HepG2 (cell line): ENCODE data around the gene RAB3A. TPM values are rescaled to one million over a fixed set of nuclear protein-coding genes. Genes with fewer than 3 reads are reported as not detected.
A peak's percentile ranks its signal among the peaks of the same experiment; 100 is the strongest.

Experiments
- ASH2L ChIP-seq: fragments of 300-600, 200-600 bp; sonication (generic); IDR thresholded peaks from 2 replicates; pipeline ENCODE4 v1.7.0; 2017; ENCODE audit warnings: low read depth, mild to moderate bottlenecking, moderate library complexity, mixed read lengths, low read length; ENCODE audit not compliant: insufficient read length
- CREB1 ChIP-seq, 2 experiments: fragments of 450-650 bp in 1 of 2; IDR thresholded peaks; 2 replicates each; pipeline ENCODE4 v1.6.1; 2016 to 2017; ENCODE audit warnings: control low read depth in 1 of 2, mild to moderate bottlenecking in 1 of 2, missing compliant biosample characterization in 1 of 2, missing genetic modification characterization in 1 of 2
- GATAD1 ChIP-seq: IDR thresholded peaks from 2 replicates; pipeline ENCODE4 v1.6.1; 2016; ENCODE audit warnings: missing genetic modification reagents, missing compliant biosample characterization
- HDAC1 ChIP-seq: sonication (generic); formaldehyde crosslinking; IDR thresholded peaks from 2 replicates; pipeline ENCODE4 v1.5.1; 2020; ENCODE audit warnings: mild to moderate bottlenecking, missing genetic modification reagents
- KDM1A ChIP-seq: IDR thresholded peaks from 2 replicates; pipeline ENCODE4 v1.6.1; 2016; ENCODE audit warnings: missing compliant biosample characterization
- KDM2A ChIP-seq: sonication (generic); formaldehyde crosslinking; IDR thresholded peaks from 2 replicates; pipeline ENCODE4 v1.4.0; 2020; ENCODE audit warnings: low read depth, missing genetic modification reagents, borderline replicate concordance
- MEF2D ChIP-seq: sonication (generic); formaldehyde crosslinking; IDR thresholded peaks from 2 replicates; pipeline ENCODE4 v1.5.1; 2020; ENCODE audit warnings: mild to moderate bottlenecking, missing genetic modification reagents
- MYC ChIP-seq: sonication (generic); formaldehyde crosslinking; IDR thresholded peaks from 2 replicates; pipeline ENCODE4 v1.9.0; 2021; ENCODE audit warnings: missing genetic modification reagents, borderline replicate concordance
- NR2C2 ChIP-seq: sonication (generic); formaldehyde crosslinking; IDR thresholded peaks from 2 replicates; pipeline ENCODE4 v1.4.0; 2020; ENCODE audit warnings: missing genetic modification reagents, mild to moderate bottlenecking, moderate library complexity, borderline replicate concordance
- NR2F6 ChIP-seq, 2 experiments: IDR thresholded peaks; 2 replicates each; pipeline ENCODE4 v1.6.1; 2016; ENCODE audit warnings: antibody characterized with exemption in 1 of 2, mild to moderate bottlenecking in 1 of 2
- REPIN1 ChIP-seq: sonication (generic); formaldehyde crosslinking; IDR thresholded peaks from 2 replicates; pipeline ENCODE4 v1.8.0; 2022; ENCODE audit warnings: missing genetic modification reagents, low read depth, mild to moderate bottlenecking, borderline replicate concordance
- SIX4 ChIP-seq: sonication (generic); formaldehyde crosslinking; IDR thresholded peaks from 2 replicates; pipeline ENCODE4 v1.4.0; 2020; ENCODE audit warnings: missing genetic modification reagents
- SSRP1 ChIP-seq: IDR thresholded peaks from 2 replicates; pipeline ENCODE4 v1.6.1; 2016; ENCODE audit warnings: control low read depth
- YEATS4 ChIP-seq: sonication (generic); formaldehyde crosslinking; IDR thresholded peaks from 2 replicates; pipeline ENCODE4 v1.4.0; 2020; ENCODE audit warnings: missing genetic modification reagents, borderline replicate concordance
- ZNF143 ChIP-seq: sonication (generic); formaldehyde crosslinking; IDR thresholded peaks from 2 replicates; pipeline ENCODE4 v1.4.0; 2020; ENCODE audit warnings: missing genetic modification reagents
- ZNF263 ChIP-seq: sonication (generic); formaldehyde crosslinking; IDR thresholded peaks from 2 replicates; pipeline ENCODE4 v1.4.0; 2020; ENCODE audit warnings: missing genetic modification reagents
- ZNF337 ChIP-seq: sonication (generic); formaldehyde crosslinking; IDR thresholded peaks from 2 replicates; pipeline ENCODE4 v1.5.1; 2020; ENCODE audit warnings: missing genetic modification reagents, low read depth, mild to moderate bottlenecking, borderline replicate concordance
- ZNF598 ChIP-seq: sonication (generic); formaldehyde crosslinking; IDR thresholded peaks from 2 replicates; pipeline ENCODE4 v1.5.1; 2020; ENCODE audit warnings: mild to moderate bottlenecking, missing genetic modification reagents, borderline replicate concordance
- ZNF703 ChIP-seq: sonication (generic); formaldehyde crosslinking; IDR thresholded peaks from 2 replicates; pipeline ENCODE4 v1.5.1; 2020; ENCODE audit warnings: missing genetic modification reagents, mild to moderate bottlenecking, moderate library complexity, borderline replicate concordance
- ZSCAN21 ChIP-seq: sonication (generic); formaldehyde crosslinking; IDR thresholded peaks from 2 replicates; pipeline ENCODE4 v1.8.0; 2022; ENCODE audit warnings: mild to moderate bottlenecking, missing genetic modification reagents, moderate library complexity, borderline replicate concordance
- polyA plus RNA-seq, 8 experiments: library from polyadenylated mRNA; depleted of rRNA in 3 of 8; stranded (reverse) in 7 of 8; unstranded in 1 of 8; fragments of >200 nt; fragmentation: Illumina TruSeq in 4 of 8; extraction: Trizol in 4 of 8; gene quantifications; 2 replicates each; pipeline versions ENCODE4 v1.2.1 to v1.2.3, GENCODE V29; 2011 to 2016; ENCODE audit warnings: low read depth in 4 of 8, missing spikeins in 1 of 8, mixed read lengths in 1 of 8; ENCODE audit not compliant: insufficient read depth in 1 of 8
- total RNA-seq, 5 experiments: library from RNA; depleted of rRNA; stranded (reverse); fragments of >200 nt; fragmentation: Illumina TruSeq; extraction: Trizol; gene quantifications; 2 replicates each; pipeline ENCODE4 v1.2.3, GENCODE V29; 2016; ENCODE audit warnings: low read depth in 1 of 5
- TF ChIP-seq, protein P1 (sequence below): sonication (generic); formaldehyde crosslinking; IDR thresholded peaks from 2 replicates; pipeline ENCODE4 v1.4.0; 2020; ENCODE audit warnings: missing genetic modification reagents
- TF ChIP-seq, protein P2 (sequence below): sonication (generic); formaldehyde crosslinking; IDR thresholded peaks from 2 replicates; pipeline ENCODE4 v1.8.1; 2023; ENCODE audit warnings: missing genetic modification reagents, inconsistent platforms, borderline replicate concordance

The RAB3A gene
- total and polyA plus RNA-seq, 2 of the 13 experiments (the other 11 are each of a cell fraction or from before 2014, with no cell fraction given), result 0.58 to 0.98 TPM

DNA sequence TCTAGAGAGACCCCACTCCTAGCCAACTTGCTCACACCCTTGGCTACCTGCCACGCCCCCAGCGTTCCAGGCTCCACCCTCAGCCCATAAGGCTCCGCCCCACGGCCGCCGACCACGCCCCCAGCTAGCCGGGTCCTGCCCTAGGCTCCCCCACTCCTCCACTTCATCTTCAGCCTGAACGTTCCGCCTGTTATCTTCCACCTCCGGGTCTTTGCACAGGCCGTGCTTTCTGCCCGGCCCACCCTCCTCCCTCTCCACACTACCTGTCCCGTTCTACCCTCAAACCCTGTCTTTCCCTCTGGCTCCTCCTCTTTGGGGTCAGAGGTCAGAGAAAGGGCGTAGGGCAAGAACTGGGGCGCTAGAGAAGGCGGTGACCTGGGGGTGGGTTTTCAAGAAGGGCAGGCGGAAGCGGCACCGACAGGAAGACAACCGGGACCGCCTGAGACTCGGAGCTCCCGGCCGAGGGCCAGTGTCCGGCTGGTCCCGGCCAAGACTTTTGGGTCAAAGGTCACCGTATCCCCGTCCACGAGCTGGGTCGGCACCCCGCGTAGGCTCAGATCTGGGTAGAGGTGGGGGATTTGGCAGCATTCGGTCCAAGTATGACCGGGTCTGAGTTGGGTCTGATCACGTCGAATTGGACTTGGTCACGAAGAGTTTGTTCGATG, 20.1 kb upstream of the RAB3A start (continued):
- TF ChIP-seq MEF2D (CRISPR knock-in tag) (peak; percentile 87), ZNF337 (0 out of 2 replicates have a peak, but pooled peaks have one; percentile 25), MYC (CRISPR knock-in tag) (no peak), ZNF143 (CRISPR knock-in tag) (no peak), KDM2A (CRISPR knock-in tag) (peak; percentile 30; the same call in 1 of the 2 replicates), KDM1A (peak; percentile 30; the same call in 1 of the 2 replicates), REPIN1 (0 out of 2 replicates have a peak, but pooled peaks have one; percentile 72), SIX4 (CRISPR knock-in tag) (peak; percentile 14; the same call in 1 of the 2 replicates), ZNF263 (CRISPR knock-in tag) (peak; percentile 68), ASH2L (peak; percentile 59), HDAC1 (CRISPR knock-in tag) (peak; percentile 64), ZSCAN21 (CRISPR knock-in tag) (peak; percentile 42; the same call in 1 of the 2 replicates), NR2F6 (IDR thresholded peaks at IDR 0.05) (peak; percentile 96), NR2F6 (CRISPR knock-in tag; IDR thresholded peaks at IDR 0.05) (peak; percentile 88), YEATS4 (CRISPR knock-in tag) (peak; percentile 67; the same call in 1 of the 2 replicates), ZNF598 (peak; percentile 88; the same call in 1 of the 2 replicates), SSRP1 (CRISPR knock-in tag) (0 out of 2 replicates have a peak, but pooled peaks have one; percentile 54), NR2C2 (peak; percentile 98), CREB1 (IDR thresholded peaks at IDR 0.05) (no peak), CREB1 (CRISPR knock-in tag; IDR thresholded peaks at IDR 0.05) (no peak; the same call in 1 of the 2 replicates), GATAD1 (CRISPR knock-in tag) (peak; percentile 68; the same call in 1 of the 2 replicates), ZNF703 (CRISPR knock-in tag) (no peak)
- TF ChIP-seq, protein P1, sequence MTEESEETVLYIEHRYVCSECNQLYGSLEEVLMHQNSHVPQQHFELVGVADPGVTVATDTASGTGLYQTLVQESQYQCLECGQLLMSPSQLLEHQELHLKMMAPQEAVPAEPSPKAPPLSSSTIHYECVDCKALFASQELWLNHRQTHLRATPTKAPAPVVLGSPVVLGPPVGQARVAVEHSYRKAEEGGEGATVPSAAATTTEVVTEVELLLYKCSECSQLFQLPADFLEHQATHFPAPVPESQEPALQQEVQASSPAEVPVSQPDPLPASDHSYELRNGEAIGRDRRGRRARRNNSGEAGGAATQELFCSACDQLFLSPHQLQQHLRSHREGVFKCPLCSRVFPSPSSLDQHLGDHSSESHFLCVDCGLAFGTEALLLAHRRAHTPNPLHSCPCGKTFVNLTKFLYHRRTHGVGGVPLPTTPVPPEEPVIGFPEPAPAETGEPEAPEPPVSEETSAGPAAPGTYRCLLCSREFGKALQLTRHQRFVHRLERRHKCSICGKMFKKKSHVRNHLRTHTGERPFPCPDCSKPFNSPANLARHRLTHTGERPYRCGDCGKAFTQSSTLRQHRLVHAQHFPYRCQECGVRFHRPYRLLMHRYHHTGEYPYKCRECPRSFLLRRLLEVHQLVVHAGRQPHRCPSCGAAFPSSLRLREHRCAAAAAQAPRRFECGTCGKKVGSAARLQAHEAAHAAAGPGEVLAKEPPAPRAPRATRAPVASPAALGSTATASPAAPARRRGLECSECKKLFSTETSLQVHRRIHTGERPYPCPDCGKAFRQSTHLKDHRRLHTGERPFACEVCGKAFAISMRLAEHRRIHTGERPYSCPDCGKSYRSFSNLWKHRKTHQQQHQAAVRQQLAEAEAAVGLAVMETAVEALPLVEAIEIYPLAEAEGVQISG (CRISPR knock-in tag), result peak; percentile 48
- TF ChIP-seq, protein P2, sequence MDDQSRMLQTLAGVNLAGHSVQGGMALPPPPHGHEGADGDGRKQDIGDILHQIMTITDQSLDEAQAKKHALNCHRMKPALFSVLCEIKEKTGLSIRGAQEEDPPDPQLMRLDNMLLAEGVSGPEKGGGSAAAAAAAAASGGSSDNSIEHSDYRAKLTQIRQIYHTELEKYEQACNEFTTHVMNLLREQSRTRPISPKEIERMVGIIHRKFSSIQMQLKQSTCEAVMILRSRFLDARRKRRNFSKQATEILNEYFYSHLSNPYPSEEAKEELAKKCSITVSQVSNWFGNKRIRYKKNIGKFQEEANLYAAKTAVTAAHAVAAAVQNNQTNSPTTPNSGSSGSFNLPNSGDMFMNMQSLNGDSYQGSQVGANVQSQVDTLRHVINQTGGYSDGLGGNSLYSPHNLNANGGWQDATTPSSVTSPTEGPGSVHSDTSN (CRISPR knock-in tag), result no peak
